Measurements from ENCODE around the gene GUCA2A. TPM values are rescaled to one million over a fixed set of nuclear protein-coding genes. Genes with fewer than 3 reads are reported as not detected.

GUCA2A gene
- total RNA-seq, 1 donor from 2014 or later: not detected

DNA sequence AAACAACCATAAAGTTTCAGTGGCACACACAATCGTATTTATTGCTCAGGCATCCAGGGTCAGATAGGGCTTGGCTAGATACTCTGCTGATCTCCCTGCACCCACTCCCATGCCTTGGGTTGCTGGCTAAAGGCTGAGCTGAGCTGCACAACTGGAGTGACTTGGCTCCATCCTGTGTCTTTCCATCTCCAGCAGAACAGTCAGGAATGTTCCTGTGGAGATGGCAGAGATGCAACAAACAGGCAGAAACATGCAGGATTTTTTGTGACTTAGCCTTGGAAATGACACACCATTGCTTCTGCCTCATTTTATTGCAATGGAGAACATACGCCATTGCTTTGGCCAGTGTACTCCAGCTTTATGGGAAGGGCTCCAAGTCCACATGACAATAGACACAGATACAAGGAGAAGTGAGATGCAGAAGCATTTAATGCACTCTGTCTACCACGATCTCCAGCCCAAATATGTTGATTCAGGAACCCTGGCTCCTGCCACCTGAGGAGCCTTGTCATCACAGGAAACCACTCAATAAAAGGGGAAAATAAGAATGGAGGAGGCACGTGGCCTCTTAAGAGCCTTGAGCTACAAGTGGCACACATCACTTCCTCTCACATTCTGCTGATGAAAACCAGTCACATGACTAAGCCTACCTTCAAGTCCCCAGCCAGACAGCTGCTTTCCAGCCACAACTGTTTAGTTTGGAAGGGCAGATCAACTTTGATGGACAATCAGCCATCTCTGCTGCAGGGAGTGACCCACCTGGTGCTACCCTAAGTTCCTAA lies 21.5 kb downstream of the GUCA2A start:
- peaks cover 7% of the 10 kb centered on the region for H3K4me1 ChIP-seq
- H3K27me3 ChIP-seq: no peaks in the 10 kb centered on the region
- no peaks in the 10 kb centered on the region for H3K36me3 ChIP-seq
- H3K9me3 ChIP-seq: no peaks in the 10 kb centered on the region
- no peak overlapping the region for H3K27ac ChIP-seq
- H3K4me3 ChIP-seq: no peak overlapping the region
- intact Hi-C loops (cut with DNase I): no loop called here
- DNase-seq (ENCODE audit: extremely low spot score in 2 of 2): no peak
- no peak for TF ChIP-seq CTCF (IDR thresholded peaks at IDR 0.05)

- no peak overlapping the region for H3K4me3 ChIP-seq
- H3K36me3 ChIP-seq: no peaks in the 10 kb centered on the region
- no peaks in the 10 kb centered on the region for H3K9me3 ChIP-seq
- DNase-seq (ENCODE audit: extremely low spot score in 2 of 2): no peak
- intact Hi-C loops (cut with DNase I): no loop called here
- H3K4me1 ChIP-seq: peaks cover 7% of the 10 kb centered on the region
- TF ChIP-seq CTCF (IDR thresholded peaks at IDR 0.05) (no peak), POLR2A (IDR thresholded peaks at IDR 0.05) (no peak), POLR2AphosphoS5 (IDR thresholded peaks at IDR 0.05; ENCODE audit: insufficient read depth in 1 of 2, low read depth in 1 of 2) (no peak)
- H3K27me3 ChIP-seq: no peaks in the 10 kb centered on the region
- H3K27ac ChIP-seq: no peak overlapping the region
Observed at GRCh38 chr1:42141978-42142377, 22.6 kb downstream of the GUCA2A start.

GRCh38 chr1:42140191-42140590 lies 24.4 kb downstream of the GUCA2A start:
- TF ChIP-seq CTCF (IDR thresholded peaks at IDR 0.05): no peak
- no peaks in the 10 kb centered on the region for H3K27me3 ChIP-seq
- no peak overlapping the region for H3K27ac ChIP-seq
- no peaks in the 10 kb centered on the region for H3K4me1 ChIP-seq
- no peaks in the 10 kb centered on the region for H3K36me3 ChIP-seq
- no peak overlapping the region for H3K4me3 ChIP-seq
- no peaks in the 10 kb centered on the region for H3K9me3 ChIP-seq
- intact Hi-C loops (cut with DNase I): no loop called here
- no peak for DNase-seq (ENCODE audit: extremely low spot score in 2 of 2)

DNA sequence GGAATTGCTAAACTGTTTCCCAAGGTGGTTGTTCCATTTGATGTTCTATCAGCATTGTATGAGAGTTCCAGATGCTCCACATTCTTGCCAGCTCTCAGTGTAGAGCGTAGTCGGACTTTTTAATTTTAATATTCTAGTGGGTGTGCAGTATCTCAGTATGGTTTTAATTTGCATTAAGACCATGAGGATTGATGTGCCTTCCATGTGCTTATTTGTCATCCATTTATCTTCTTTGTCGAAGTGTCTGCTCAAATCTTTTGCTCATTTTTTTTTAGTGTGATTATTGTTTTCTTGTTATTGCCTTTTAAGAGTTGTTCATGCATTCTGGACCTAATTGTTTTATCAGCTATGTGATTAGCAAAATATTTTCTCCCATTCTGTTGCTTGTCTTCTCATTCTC lies 25.1 kb downstream of the GUCA2A start:
- DNase-seq (ENCODE audit: extremely low spot score in 2 of 2): no peak
- Histone ChIP-seq H3K27me3 (no peaks in the 10 kb centered on the region), H3K9me3 (no peaks in the 10 kb centered on the region), H3K27ac (no peak overlapping the region), H3K4me1 (no peaks in the 10 kb centered on the region), H3K4me3 (no peak overlapping the region), H3K36me3 (no peaks in the 10 kb centered on the region)
- intact Hi-C loops (cut with DNase I): no loop called here
- TF ChIP-seq POLR2AphosphoS5 (IDR thresholded peaks at IDR 0.05; ENCODE audit: insufficient read depth in 1 of 2, low read depth in 1 of 2) (no peak), POLR2A (IDR thresholded peaks at IDR 0.05) (no peak), CTCF (IDR thresholded peaks at IDR 0.05) (no peak)

DNA sequence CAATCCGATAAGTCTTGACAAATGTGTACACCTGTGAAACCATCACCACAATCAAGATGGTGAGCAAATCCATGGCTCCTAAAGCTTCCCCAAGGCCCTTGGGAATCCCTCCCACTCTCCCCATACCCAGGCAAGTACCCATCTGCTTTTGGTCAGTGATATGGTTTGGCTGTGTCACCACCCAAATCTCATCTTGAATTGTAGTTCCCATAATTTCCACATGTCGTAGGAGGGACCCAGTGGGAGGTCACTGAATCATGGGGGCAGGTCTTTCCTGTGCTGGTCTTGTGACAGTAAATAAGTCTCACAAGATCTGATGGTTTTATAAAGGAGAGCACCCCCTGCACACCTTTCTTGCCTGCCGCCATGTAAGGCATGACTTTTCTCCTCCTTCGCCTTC lies 26.0 kb downstream of the GUCA2A start:
- H3K4me3 ChIP-seq: no peak overlapping the region
- no peaks in the 10 kb centered on the region for H3K27me3 ChIP-seq
- TF ChIP-seq CTCF (IDR thresholded peaks at IDR 0.05): no peak
- TF ChIP-seq POLR2A (IDR thresholded peaks at IDR 0.05): no peak
- no peak for TF ChIP-seq POLR2AphosphoS5 (IDR thresholded peaks at IDR 0.05; ENCODE audit: insufficient read depth in 1 of 2, low read depth in 1 of 2)
- intact Hi-C loops (cut with DNase I): no loop called here
- DNase-seq (ENCODE audit: extremely low spot score in 2 of 2): no peak
- H3K27ac ChIP-seq: no peak overlapping the region
- H3K9me3 ChIP-seq: no peaks in the 10 kb centered on the region
- no peaks in the 10 kb centered on the region for H3K4me1 ChIP-seq
- no peaks in the 10 kb centered on the region for H3K36me3 ChIP-seq
